ENCODE data around the gene ZMPSTE24.

DNA sequence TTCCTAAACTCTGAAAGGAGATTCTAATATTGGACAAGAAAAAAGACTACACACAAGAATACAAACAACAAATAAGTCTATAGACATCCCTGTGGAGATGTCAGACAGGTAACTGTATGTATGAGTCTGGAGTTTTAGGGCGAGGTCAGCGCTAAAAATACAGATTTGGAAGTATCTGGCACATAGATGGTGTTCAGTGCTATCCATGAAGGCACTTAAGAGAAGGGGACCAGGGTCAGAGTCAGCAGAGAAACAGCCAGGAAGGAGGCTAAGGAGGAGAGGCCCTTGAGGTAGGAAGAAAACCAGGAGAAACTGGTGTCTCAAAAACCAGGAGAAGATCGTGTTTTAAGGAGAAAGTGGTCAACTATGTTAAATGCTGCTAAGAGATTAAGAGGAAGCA is 18.1 kb downstream of the ZMPSTE24 start:
- no peak for TF ChIP-seq RCOR1 (conservative IDR thresholded peaks at IDR 0.05; ENCODE audit: low read depth, low read length)
- TF ChIP-seq CHD2 (IDR thresholded peaks at IDR 0.05; ENCODE audit: borderline replicate concordance, low read depth, low read length): no peak
